ENCODE measurements around the gene MBNL2.

MBNL2 gene

DNA sequence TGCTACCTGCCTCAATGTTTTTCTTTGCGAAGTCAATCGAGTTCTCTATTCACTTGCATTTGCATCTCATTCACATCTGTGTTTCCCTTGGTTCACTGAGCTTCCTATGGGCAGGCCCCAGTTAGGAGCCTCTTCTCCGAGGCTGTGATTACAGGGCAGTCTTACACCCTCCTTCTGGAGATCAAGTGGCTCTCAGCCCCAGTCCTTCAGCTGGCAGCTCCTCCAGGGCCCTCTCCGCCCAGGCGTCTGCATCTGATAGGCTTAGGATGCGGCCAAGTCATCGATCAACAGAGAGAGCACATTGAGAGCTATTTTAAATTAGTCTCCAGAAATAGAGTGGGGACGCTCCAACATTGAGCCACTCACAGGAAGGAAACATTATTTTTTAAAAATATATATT, 44.2 kb downstream of the MBNL2 start:
- peak overlapping the region in 2 of 3 experiments; percentile 85 to 89 for H3K27ac Mint-ChIP-seq
- no peak overlapping the region for H3K4me3 Mint-ChIP-seq
- peaks cover 15% of the 10 kb centered on the region for H3K36me3 Mint-ChIP-seq (ENCODE audit: low read depth)
- no peaks in the 10 kb centered on the region for H3K27me3 Mint-ChIP-seq (ENCODE audit: low read depth)
- H3K9me3 Mint-ChIP-seq, result no peaks in the 10 kb centered on the region
- H3K4me1 Mint-ChIP-seq, result peaks cover 48% of the 10 kb centered on the region
- TF ChIP-seq, protein P1, sequence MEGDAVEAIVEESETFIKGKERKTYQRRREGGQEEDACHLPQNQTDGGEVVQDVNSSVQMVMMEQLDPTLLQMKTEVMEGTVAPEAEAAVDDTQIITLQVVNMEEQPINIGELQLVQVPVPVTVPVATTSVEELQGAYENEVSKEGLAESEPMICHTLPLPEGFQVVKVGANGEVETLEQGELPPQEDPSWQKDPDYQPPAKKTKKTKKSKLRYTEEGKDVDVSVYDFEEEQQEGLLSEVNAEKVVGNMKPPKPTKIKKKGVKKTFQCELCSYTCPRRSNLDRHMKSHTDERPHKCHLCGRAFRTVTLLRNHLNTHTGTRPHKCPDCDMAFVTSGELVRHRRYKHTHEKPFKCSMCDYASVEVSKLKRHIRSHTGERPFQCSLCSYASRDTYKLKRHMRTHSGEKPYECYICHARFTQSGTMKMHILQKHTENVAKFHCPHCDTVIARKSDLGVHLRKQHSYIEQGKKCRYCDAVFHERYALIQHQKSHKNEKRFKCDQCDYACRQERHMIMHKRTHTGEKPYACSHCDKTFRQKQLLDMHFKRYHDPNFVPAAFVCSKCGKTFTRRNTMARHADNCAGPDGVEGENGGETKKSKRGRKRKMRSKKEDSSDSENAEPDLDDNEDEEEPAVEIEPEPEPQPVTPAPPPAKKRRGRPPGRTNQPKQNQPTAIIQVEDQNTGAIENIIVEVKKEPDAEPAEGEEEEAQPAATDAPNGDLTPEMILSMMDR (IDR thresholded peaks at IDR 0.05; ENCODE audit: unreplicated experiment in 3 of 3), result no peak

GRCh38 chr13:97266772-97267417, 44.8 kb downstream of the MBNL2 start:
- Mint-ChIP-seq H3K4me3 (peak overlapping the region in 1 of 3 experiments; percentile 56), H3K36me3 (ENCODE audit: low read depth) (peaks cover 15% of the 10 kb centered on the region), H3K27ac (peak overlapping the region; percentile 73 to 85 (median 84)), H3K4me1 (peaks cover 42% of the 10 kb centered on the region), H3K27me3 (ENCODE audit: low read depth) (no peaks in the 10 kb centered on the region), H3K9me3 (no peaks in the 10 kb centered on the region)
- TF ChIP-seq, protein P1 (IDR thresholded peaks at IDR 0.05; ENCODE audit: unreplicated experiment in 3 of 3), result no peak

GRCh38 chr13:97267418-97268059, 45.4 kb downstream of the MBNL2 start:
- peak overlapping the region; percentile 73 to 85 (median 84) for H3K27ac Mint-ChIP-seq

DNA sequence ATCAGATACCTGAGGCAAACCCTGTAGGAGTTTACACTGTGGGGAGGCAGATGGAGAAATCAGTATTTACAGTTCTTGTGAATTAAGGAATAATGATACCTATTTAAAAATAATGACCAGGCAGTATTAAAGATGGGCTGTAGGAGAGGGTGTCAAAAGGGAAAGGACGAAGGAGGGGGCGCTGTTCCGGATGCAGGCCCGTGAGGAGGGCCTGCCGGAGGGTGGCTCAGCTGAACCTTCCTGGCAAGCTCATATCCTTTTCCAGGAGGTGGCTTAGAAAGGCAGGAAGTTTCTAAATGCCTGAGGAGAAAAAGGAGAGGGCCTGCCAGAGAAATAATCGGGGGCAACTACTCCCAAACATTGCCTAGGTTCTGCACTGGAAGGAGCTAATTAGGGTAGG, 46.6 kb downstream of the MBNL2 start:
- no peaks in the 10 kb centered on the region for H3K27me3 Mint-ChIP-seq (ENCODE audit: low read depth)
- no peaks in the 10 kb centered on the region for H3K9me3 Mint-ChIP-seq
- peaks cover 9% of the 10 kb centered on the region for H3K36me3 Mint-ChIP-seq (ENCODE audit: low read depth)
- TF ChIP-seq, protein P1 (IDR thresholded peaks at IDR 0.05; ENCODE audit: unreplicated experiment in 3 of 3), result no peak
- H3K4me1 Mint-ChIP-seq, result peaks cover 31% of the 10 kb centered on the region
- H3K27ac Mint-ChIP-seq, result peak overlapping the region; percentile 22 to 69 (median 60)
- no peak overlapping the region for H3K4me3 Mint-ChIP-seq

More at GRCh38 chr13:97267418-97268059, 45.4 kb downstream of the MBNL2 start:
- Mint-ChIP-seq H3K9me3 (no peaks in the 10 kb centered on the region), H3K27me3 (ENCODE audit: low read depth) (no peaks in the 10 kb centered on the region), H3K36me3 (ENCODE audit: low read depth) (peaks cover 15% of the 10 kb centered on the region), H3K4me1 (peaks cover 36% of the 10 kb centered on the region), H3K4me3 (no peak overlapping the region)
- TF ChIP-seq, protein P1 (IDR thresholded peaks at IDR 0.05; ENCODE audit: unreplicated experiment in 3 of 3), result no peak

DNA sequence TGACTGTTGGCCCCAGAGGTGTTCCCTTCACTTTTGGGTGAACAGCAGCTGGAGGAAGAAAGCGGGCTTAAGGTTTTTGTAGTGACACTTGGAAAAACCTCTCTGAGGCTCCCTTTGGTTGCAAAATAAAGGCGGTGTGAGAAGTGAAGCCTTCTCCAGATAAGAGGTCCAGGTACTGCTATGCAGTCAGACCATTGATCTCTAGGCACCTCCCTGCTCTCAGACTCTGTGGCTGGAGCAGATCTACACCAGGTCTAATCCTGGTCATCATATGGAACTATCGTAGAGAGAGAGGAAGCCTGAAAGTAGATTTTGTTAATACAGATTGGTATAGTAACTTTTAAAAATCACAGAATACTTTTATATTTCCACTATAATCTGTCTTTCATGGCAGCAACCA, 47.5 kb downstream of the MBNL2 start:
- H3K27ac Mint-ChIP-seq, result no peak overlapping the region
- no peak overlapping the region for H3K4me3 Mint-ChIP-seq
- H3K4me1 Mint-ChIP-seq, result peaks cover 34% of the 10 kb centered on the region
- H3K27me3 Mint-ChIP-seq (ENCODE audit: low read depth), result no peaks in the 10 kb centered on the region
- H3K36me3 Mint-ChIP-seq (ENCODE audit: low read depth), result peaks cover 9% of the 10 kb centered on the region
- TF ChIP-seq, protein P1 (IDR thresholded peaks at IDR 0.05; ENCODE audit: unreplicated experiment in 3 of 3), result no peak
- H3K9me3 Mint-ChIP-seq, result no peaks in the 10 kb centered on the region

Data from nephron (organoid).